Skeletal muscle cell (primary cell): Measurements from ENCODE around the gene QKI.
"Not testable (repeated sequence)": the region's sequence is repeated elsewhere in the genome, so short reads cannot be mapped to it uniquely, and the experiment has no call there.

Experiments
- DNase-seq: peaks from one replicate; pipeline ENCODE4 v3.0.0-alpha.2; 2010; ENCODE audit warnings: low read depth
- H3K4me3 ChIP-seq: 2 replicates; pipeline ENCODE4 v1.5.1; 2011; ENCODE audit warnings: low read depth, mild to moderate bottlenecking, control low read depth, low read length, moderate library complexity

Gene QKI

GRCh38 chr6:163414117-163414945 lies at the start of gene QKI:
TSS of gene QKI (plus strand) at chr6:163414718. CDS start at chr6:163415194, 476 bp downstream.
- no peak for DNase-seq
- H3K4me3 ChIP-seq = peak within 1 kb of the TSS; percentile 78

- no peak for DNase-seq
- H3K4me3 ChIP-seq = no peak overlapping the region
These were observed 48.2 kb upstream of the QKI start for GRCh38 chr6:163366288-163366687.

GRCh38 chr6:163367497-163368183 lies 46.9 kb upstream of the QKI start:
- no peak overlapping the region for H3K4me3 ChIP-seq
- DNase-seq = no peak

GRCh38 chr6:163369141-163369540 lies 45.4 kb upstream of the QKI start:
- no peak for DNase-seq
- H3K4me3 ChIP-seq = no peak overlapping the region

- no peak for DNase-seq
- no peak overlapping the region for H3K4me3 ChIP-seq
These were observed 44.7 kb upstream of the QKI start for GRCh38 chr6:163369628-163370365.

- no peak for DNase-seq
- H3K4me3 ChIP-seq = no peak overlapping the region
These were observed 43.9 kb upstream of the QKI start for GRCh38 chr6:163370464-163371117.

GRCh38 chr6:163371129-163371528 lies 43.4 kb upstream of the QKI start:
- no peak for DNase-seq
- no peak overlapping the region for H3K4me3 ChIP-seq

- no peak overlapping the region for H3K4me3 ChIP-seq
- DNase-seq = no peak
These were observed 41.3 kb upstream of the QKI start for GRCh38 chr6:163373240-163373639.

GRCh38 chr6:163375361-163375760 lies 39.2 kb upstream of the QKI start:
- no peak for DNase-seq
- no peak overlapping the region for H3K4me3 ChIP-seq

- no peak for DNase-seq
These were observed 38.3 kb upstream of the QKI start for GRCh38 chr6:163376187-163376586.

GRCh38 chr6:163377561-163377960 lies 37.0 kb upstream of the QKI start:
- no peak overlapping the region for H3K4me3 ChIP-seq
- no peak for DNase-seq

More at GRCh38 chr6:163376187-163376586, 38.3 kb upstream of the QKI start:
- H3K4me3 ChIP-seq = no peak overlapping the region

- H3K4me3 ChIP-seq = no peak overlapping the region
- DNase-seq = no peak
These were observed 34.3 kb upstream of the QKI start for GRCh38 chr6:163380216-163380615.

- H3K4me3 ChIP-seq = no peak overlapping the region
These were observed 33.3 kb upstream of the QKI start for GRCh38 chr6:163381118-163381756.

GRCh38 chr6:163383396-163383795 lies 31.1 kb upstream of the QKI start:
- H3K4me3 ChIP-seq, DNase-seq: not testable (repeated sequence)

More at GRCh38 chr6:163381118-163381756, 33.3 kb upstream of the QKI start:
- DNase-seq = no peak

- no peak overlapping the region for H3K4me3 ChIP-seq
- DNase-seq = peak; percentile 23
These were observed 30.6 kb upstream of the QKI start for GRCh38 chr6:163383912-163384311.

GRCh38 chr6:163384510-163384909 lies 30.0 kb upstream of the QKI start:
- no peak for DNase-seq
- no peak overlapping the region for H3K4me3 ChIP-seq

GRCh38 chr6:163385503-163385902 lies 29.0 kb upstream of the QKI start:
- not testable (repeated sequence) for H3K4me3 ChIP-seq, DNase-seq

GRCh38 chr6:163386329-163386908 lies 28.1 kb upstream of the QKI start:
- no peak overlapping the region for H3K4me3 ChIP-seq
- peak; percentile 27 for DNase-seq

GRCh38 chr6:163387317-163387716 lies 27.2 kb upstream of the QKI start:
- no peak overlapping the region for H3K4me3 ChIP-seq
- DNase-seq = no peak
